PC-9 (cell line): ENCODE results near the gene CDC123.

ENCODE experiments used
- EZH2 ChIP-seq: fragments of 200-600 bp; sonication (generic); IDR thresholded peaks from 2 replicates; pipeline ENCODE4 v1.8.0; 2017; ENCODE audit warnings: antibody characterized with exemption, low read depth
- TF ChIP-seq, protein P1 (sequence below): fragments of 200-600 bp; sonication (generic); conservative IDR thresholded peaks from 2 replicates; pipeline ENCODE4 v1.6.1; 2017; ENCODE audit warnings: mixed run types, antibody characterized with exemption, mild to moderate bottlenecking, moderate library complexity

GRCh38 chr10:12221323-12222298, 25.6 kb downstream of the CDC123 start:
- TF ChIP-seq, protein P1, sequence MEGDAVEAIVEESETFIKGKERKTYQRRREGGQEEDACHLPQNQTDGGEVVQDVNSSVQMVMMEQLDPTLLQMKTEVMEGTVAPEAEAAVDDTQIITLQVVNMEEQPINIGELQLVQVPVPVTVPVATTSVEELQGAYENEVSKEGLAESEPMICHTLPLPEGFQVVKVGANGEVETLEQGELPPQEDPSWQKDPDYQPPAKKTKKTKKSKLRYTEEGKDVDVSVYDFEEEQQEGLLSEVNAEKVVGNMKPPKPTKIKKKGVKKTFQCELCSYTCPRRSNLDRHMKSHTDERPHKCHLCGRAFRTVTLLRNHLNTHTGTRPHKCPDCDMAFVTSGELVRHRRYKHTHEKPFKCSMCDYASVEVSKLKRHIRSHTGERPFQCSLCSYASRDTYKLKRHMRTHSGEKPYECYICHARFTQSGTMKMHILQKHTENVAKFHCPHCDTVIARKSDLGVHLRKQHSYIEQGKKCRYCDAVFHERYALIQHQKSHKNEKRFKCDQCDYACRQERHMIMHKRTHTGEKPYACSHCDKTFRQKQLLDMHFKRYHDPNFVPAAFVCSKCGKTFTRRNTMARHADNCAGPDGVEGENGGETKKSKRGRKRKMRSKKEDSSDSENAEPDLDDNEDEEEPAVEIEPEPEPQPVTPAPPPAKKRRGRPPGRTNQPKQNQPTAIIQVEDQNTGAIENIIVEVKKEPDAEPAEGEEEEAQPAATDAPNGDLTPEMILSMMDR, result no peak
- no peak for TF ChIP-seq EZH2
